Neural cell (in vitro differentiated cells): ENCODE results near the gene LHB. TPM values are rescaled to one million over a fixed set of nuclear protein-coding genes. Genes with fewer than 3 reads are reported as not detected.

Experiments
- H2AFZ ChIP-seq: fragments of 200-600, 300-800 bp; sonication (generic), shearing (Covaris generic); 2 replicates; pipeline ENCODE4 v1.6.0; 2014; ENCODE audit warnings: low read depth, mild to moderate bottlenecking, antibody characterized with exemption, low read length, moderate library complexity
- H3F3A ChIP-seq: fragments of 200-600 bp; shearing (Covaris generic); 2 replicates; pipeline ENCODE4 v1.6.1; 2016; ENCODE audit warnings: mild to moderate bottlenecking, moderate library complexity, mixed read lengths, antibody characterized with exemption, low read length; ENCODE audit not compliant: insufficient read depth, poor library complexity, severe bottlenecking
- H3K27ac ChIP-seq: fragments of 200-600, 300-800 bp; sonication (generic), shearing (Covaris generic); 2 replicates; pipeline ENCODE4 v1.5.1; 2014; ENCODE audit warnings: mild to moderate bottlenecking, low read length, moderate library complexity
- H3K27me3 ChIP-seq: fragments of 300-800, 200-600 bp; sonication (generic), shearing (Covaris generic); 2 replicates; pipeline ENCODE4 v1.6.0; 2014; ENCODE audit warnings: mild to moderate bottlenecking, low read depth, low read length, moderate library complexity; ENCODE audit not compliant: insufficient read depth
- H3K36me3 ChIP-seq: fragments of 300-800, 200-600 bp; sonication (generic), shearing (Covaris generic); 2 replicates; pipeline ENCODE4 v1.5.1; 2014; ENCODE audit warnings: mild to moderate bottlenecking, antibody characterized with exemption, low read length, moderate library complexity; ENCODE audit not compliant: insufficient read depth
- H3K4me2 ChIP-seq: fragments of 300-800, 200-600 bp; sonication (generic), shearing (Covaris generic); 2 replicates; pipeline ENCODE4 v1.6.0; 2014; ENCODE audit warnings: mild to moderate bottlenecking, low read length
- H3K4me3 ChIP-seq: fragments of 300-800, 200-600 bp; sonication (generic), shearing (Covaris generic); 2 replicates; pipeline ENCODE4 v1.5.1; 2014; ENCODE audit warnings: mild to moderate bottlenecking, low read length, moderate library complexity
- H3K79me2 ChIP-seq: fragments of 200-600 bp; shearing (Covaris generic); replicated peaks from 2 replicates; pipeline ENCODE4 v1.6.0; 2014; ENCODE audit warnings: mild to moderate bottlenecking, low read length, moderate library complexity; ENCODE audit not compliant: insufficient read depth
- H3K9ac ChIP-seq: fragments of 300-800, 200-600 bp; sonication (generic), shearing (Covaris generic); 2 replicates; pipeline ENCODE4 v1.6.1; 2016; ENCODE audit warnings: mild to moderate bottlenecking, low read length, mixed read lengths
- H3K9me2 ChIP-seq: fragments of 200-600 bp; shearing (Covaris generic); 2 replicates; pipeline ENCODE4 v1.6.1; 2016; ENCODE audit warnings: mild to moderate bottlenecking, low read length, mixed read lengths; ENCODE audit not compliant: insufficient read depth
- H3K9me3 ChIP-seq: fragments of 200-600, 300-800 bp; sonication (generic), shearing (Covaris generic); 2 replicates; pipeline ENCODE4 v1.6.1; 2016; ENCODE audit warnings: mild to moderate bottlenecking, mixed run types, low read length, moderate library complexity, mixed read lengths
- H4K20me1 ChIP-seq: fragments of 200-600 bp; shearing (Covaris generic); 2 replicates; pipeline ENCODE4 v1.6.1; 2016; ENCODE audit warnings: mild to moderate bottlenecking, mixed run types; ENCODE audit not compliant: insufficient read depth
- EP300 ChIP-seq: fragments of 450-650 bp; conservative IDR thresholded peaks from 2 replicates; pipeline ENCODE4 v1.6.1; 2014; ENCODE audit warnings: antibody characterized with exemption, mild to moderate bottlenecking, moderate library complexity; ENCODE audit not compliant: poor library complexity, severe bottlenecking
- EZH2 ChIP-seq: fragments of 200-600, 300-800 bp; shearing (Covaris generic), sonication (generic); IDR thresholded peaks from 2 replicates; pipeline ENCODE4 v1.6.1; 2014; ENCODE audit warnings: antibody characterized with exemption, low read length, borderline replicate concordance, mild to moderate bottlenecking; ENCODE audit not compliant: insufficient read depth, poor library complexity, severe bottlenecking
- MXI1 ChIP-seq: fragments of 450-650 bp; conservative IDR thresholded peaks from 2 replicates; pipeline ENCODE4 v1.6.1; 2014; ENCODE audit warnings: antibody characterized with exemption, mild to moderate bottlenecking; ENCODE audit not compliant: poor library complexity, severe bottlenecking
- POLR2AphosphoS5 ChIP-seq: IDR thresholded peaks from 2 replicates; pipeline ENCODE4 v1.6.1; 2012
- RAD21 ChIP-seq: fragments of 450-650 bp; conservative IDR thresholded peaks from 2 replicates; pipeline ENCODE4 v1.6.1; 2014; ENCODE audit warnings: antibody characterized with exemption, mild to moderate bottlenecking, moderate library complexity
- SMC3 ChIP-seq: fragments of 450-650 bp; conservative IDR thresholded peaks from 2 replicates; pipeline ENCODE4 v1.6.1; 2014; ENCODE audit warnings: antibody characterized with exemption, mild to moderate bottlenecking, moderate library complexity; ENCODE audit not compliant: poor library complexity
- TAF1 ChIP-seq: IDR thresholded peaks from 2 replicates; pipeline ENCODE4 v1.6.1; 2012; ENCODE audit warnings: low read depth
- polyA plus RNA-seq: library from polyadenylated mRNA; depleted of rRNA; stranded (reverse); fragments of >200 nt; gene quantifications from 2 replicates; pipeline ENCODE4 v1.2.3, GENCODE V29; 2014
- TF ChIP-seq, protein P1 (sequence below): IDR thresholded peaks from 2 replicates; pipeline ENCODE4 v1.6.1; 2012; ENCODE audit warnings: borderline replicate concordance
- TF ChIP-seq, protein P2 (sequence below): fragments of 450-650 bp; IDR thresholded peaks from 2 replicates; pipeline ENCODE4 v1.5.1; 2014; ENCODE audit warnings: antibody characterized with exemption, mild to moderate bottlenecking, moderate library complexity; ENCODE audit not compliant: poor library complexity, severe bottlenecking

LHB gene
- polyA plus RNA-seq, 1 donor from 2014 or later = not detected

DNA sequence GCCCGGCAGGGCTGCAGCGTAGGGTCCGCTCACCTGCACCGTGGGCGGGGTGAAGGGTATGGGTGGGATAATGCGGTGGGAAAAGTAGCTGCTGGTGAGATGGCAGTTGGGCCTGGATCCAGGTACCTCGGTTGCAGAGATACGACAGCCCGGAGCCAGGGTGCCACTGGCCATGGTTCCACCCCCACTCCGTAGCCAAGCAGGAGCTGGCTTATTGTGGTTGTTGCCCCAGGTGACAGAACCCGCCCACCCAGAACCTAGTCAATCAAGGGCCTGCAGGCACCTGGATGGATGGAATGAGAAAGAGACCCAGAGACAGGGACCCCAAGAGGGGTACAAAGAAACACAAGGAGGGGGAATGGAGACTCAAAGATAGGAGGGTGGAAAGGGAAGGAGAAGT, 3.5 kb upstream of the LHB start:
- no peaks in the 10 kb centered on the region for H3F3A ChIP-seq
- no peak overlapping the region for H3K4me3 ChIP-seq
- no peaks in the 10 kb centered on the region for H3K79me2 ChIP-seq
- H3K27me3 ChIP-seq = peaks cover 13% of the 10 kb centered on the region
- no peak overlapping the region for H3K27ac ChIP-seq
- H4K20me1 ChIP-seq = no peaks in the 10 kb centered on the region
- H2AFZ ChIP-seq = no peak overlapping the region
- H3K9ac ChIP-seq = no peak overlapping the region
- H3K9me3 ChIP-seq = no peaks in the 10 kb centered on the region
- H3K36me3 ChIP-seq = no peaks in the 10 kb centered on the region
- no peak overlapping the region for H3K4me2 ChIP-seq
- no peaks in the 10 kb centered on the region for H3K9me2 ChIP-seq
- no peak for TF ChIP-seq EP300
- TF ChIP-seq SMC3 = no peak
- TF ChIP-seq, protein P1, sequence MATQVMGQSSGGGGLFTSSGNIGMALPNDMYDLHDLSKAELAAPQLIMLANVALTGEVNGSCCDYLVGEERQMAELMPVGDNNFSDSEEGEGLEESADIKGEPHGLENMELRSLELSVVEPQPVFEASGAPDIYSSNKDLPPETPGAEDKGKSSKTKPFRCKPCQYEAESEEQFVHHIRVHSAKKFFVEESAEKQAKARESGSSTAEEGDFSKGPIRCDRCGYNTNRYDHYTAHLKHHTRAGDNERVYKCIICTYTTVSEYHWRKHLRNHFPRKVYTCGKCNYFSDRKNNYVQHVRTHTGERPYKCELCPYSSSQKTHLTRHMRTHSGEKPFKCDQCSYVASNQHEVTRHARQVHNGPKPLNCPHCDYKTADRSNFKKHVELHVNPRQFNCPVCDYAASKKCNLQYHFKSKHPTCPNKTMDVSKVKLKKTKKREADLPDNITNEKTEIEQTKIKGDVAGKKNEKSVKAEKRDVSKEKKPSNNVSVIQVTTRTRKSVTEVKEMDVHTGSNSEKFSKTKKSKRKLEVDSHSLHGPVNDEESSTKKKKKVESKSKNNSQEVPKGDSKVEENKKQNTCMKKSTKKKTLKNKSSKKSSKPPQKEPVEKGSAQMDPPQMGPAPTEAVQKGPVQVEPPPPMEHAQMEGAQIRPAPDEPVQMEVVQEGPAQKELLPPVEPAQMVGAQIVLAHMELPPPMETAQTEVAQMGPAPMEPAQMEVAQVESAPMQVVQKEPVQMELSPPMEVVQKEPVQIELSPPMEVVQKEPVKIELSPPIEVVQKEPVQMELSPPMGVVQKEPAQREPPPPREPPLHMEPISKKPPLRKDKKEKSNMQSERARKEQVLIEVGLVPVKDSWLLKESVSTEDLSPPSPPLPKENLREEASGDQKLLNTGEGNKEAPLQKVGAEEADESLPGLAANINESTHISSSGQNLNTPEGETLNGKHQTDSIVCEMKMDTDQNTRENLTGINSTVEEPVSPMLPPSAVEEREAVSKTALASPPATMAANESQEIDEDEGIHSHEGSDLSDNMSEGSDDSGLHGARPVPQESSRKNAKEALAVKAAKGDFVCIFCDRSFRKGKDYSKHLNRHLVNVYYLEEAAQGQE = no peak
- TF ChIP-seq RAD21 = no peak
- TF ChIP-seq EZH2 = no peak
- TF ChIP-seq POLR2AphosphoS5 = no peak
- no peak for TF ChIP-seq MXI1
- TF ChIP-seq, protein P2, sequence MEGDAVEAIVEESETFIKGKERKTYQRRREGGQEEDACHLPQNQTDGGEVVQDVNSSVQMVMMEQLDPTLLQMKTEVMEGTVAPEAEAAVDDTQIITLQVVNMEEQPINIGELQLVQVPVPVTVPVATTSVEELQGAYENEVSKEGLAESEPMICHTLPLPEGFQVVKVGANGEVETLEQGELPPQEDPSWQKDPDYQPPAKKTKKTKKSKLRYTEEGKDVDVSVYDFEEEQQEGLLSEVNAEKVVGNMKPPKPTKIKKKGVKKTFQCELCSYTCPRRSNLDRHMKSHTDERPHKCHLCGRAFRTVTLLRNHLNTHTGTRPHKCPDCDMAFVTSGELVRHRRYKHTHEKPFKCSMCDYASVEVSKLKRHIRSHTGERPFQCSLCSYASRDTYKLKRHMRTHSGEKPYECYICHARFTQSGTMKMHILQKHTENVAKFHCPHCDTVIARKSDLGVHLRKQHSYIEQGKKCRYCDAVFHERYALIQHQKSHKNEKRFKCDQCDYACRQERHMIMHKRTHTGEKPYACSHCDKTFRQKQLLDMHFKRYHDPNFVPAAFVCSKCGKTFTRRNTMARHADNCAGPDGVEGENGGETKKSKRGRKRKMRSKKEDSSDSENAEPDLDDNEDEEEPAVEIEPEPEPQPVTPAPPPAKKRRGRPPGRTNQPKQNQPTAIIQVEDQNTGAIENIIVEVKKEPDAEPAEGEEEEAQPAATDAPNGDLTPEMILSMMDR = no peak
- TF ChIP-seq TAF1 = no peak

DNA sequence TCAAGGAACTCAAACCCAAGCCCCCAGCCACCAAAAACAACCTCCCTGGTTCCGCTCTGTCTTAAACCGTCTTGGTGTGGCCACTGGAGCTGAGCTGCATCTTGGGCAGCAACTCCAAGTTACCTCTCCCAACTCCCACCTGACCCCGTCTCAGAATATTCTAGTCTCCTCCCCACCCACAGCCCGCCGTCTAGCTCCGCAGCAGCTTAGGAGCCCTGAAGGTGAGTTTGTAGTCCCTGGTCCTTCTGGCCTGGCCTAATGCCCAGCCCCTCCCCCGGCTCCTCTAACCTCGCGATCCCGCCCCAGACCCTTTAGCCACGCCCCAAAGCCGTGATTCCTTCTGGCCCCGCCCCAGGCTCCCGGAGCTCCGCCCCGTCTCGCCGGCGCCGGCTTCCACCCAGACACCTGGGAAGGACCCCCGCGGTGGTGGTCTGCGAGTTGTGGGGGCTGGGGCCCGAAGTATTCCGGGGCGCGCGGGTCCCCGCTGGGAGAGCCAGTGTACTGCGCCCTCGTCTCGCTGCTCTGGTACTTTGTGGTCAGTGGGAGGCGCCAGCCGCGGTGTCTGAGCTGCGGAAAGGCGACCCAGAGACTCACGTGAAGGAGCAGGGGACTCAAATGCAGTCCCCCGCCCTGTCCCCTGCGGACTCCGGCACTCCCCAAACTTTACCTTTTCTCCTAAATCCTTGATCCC, 2.5 kb upstream of the LHB start:
- Histone ChIP-seq H3K27ac (no peak overlapping the region), H3F3A (no peaks in the 10 kb centered on the region), H2AFZ (no peak overlapping the region), H3K36me3 (no peaks in the 10 kb centered on the region), H4K20me1 (no peaks in the 10 kb centered on the region), H3K9me3 (no peaks in the 10 kb centered on the region), H3K9ac (no peak overlapping the region), H3K79me2 (no peaks in the 10 kb centered on the region), H3K27me3 (peaks cover 13% of the 10 kb centered on the region), H3K4me3 (no peak overlapping the region), H3K9me2 (no peaks in the 10 kb centered on the region), H3K4me2 (no peak overlapping the region)
- TF ChIP-seq POLR2AphosphoS5 (no peak), SMC3 (no peak), EP300 (no peak), TAF1 (no peak), MXI1 (no peak), EZH2 (no peak), RAD21 (no peak)
- TF ChIP-seq, protein P1 = no peak
- TF ChIP-seq, protein P2 = no peak
